Panc1 (cell line): ENCODE data around the gene ATG4B. TPM values are rescaled to one million over a fixed set of nuclear protein-coding genes. Genes with fewer than 3 reads are reported as not detected.
A peak's percentile ranks its signal among the peaks of the same experiment; 100 is the strongest.

Experiments used
- ATAC-seq: fragments of 200-7000 bp; cut with Tn5 transposase; 2 replicates; pipeline ENCODE4 v1.9.1; 2020; ENCODE audit warnings: mild to moderate bottlenecking, moderate library complexity
- BruUV-seq: library from RNA; stranded (reverse); fragments of 400-500 nt; replicated peaks from 2 replicates; lab custom pipeline; 2021; lab: Mats Ljungman, UMichigan
- CTCF ChIA-PET: fragments of 300-600 bp; sonication (Branson Sonifier 250); formaldehyde crosslinking; loops from one replicate; lab custom pipeline; 2022; ENCODE audit warnings: antibody characterized with exemption; lab: Charles Lee
- POLR2A ChIA-PET: fragments of 300-600 bp; sonication (Branson Sonifier 250); formaldehyde crosslinking; loops from one replicate; lab custom pipeline; 2022; ENCODE audit warnings: antibody characterized with exemption; lab: Charles Lee
- DNase-seq: peaks from one replicate; pipeline ENCODE4 v3.0.0-alpha.2; 2010; ENCODE audit warnings: low read depth, low spot score
- H3K27ac ChIP-seq: 2 replicates; pipeline ENCODE4 v1.5.1; 2011; ENCODE audit warnings: mild to moderate bottlenecking, low read length, inconsistent platforms
- H3K27me3 ChIP-seq: fragments of 200-500 bp; sonication (Bioruptor generic); 2 replicates; pipeline ENCODE4 v1.6.0; 2014; ENCODE audit warnings: low read length, inconsistent platforms; ENCODE audit not compliant: control insufficient read depth, insufficient read depth
- H3K36me3 ChIP-seq: fragments of 200-500 bp; sonication (Bioruptor generic); 2 replicates; pipeline ENCODE4 v1.5.1; 2014; ENCODE audit warnings: inconsistent platforms, mild to moderate bottlenecking, low read length, moderate library complexity; ENCODE audit not compliant: control insufficient read depth, insufficient read depth
- H3K4me1 ChIP-seq: 2 replicates; pipeline ENCODE4 v1.5.1; 2011; ENCODE audit warnings: inconsistent platforms, mild to moderate bottlenecking, low read length, moderate library complexity; ENCODE audit not compliant: control insufficient read depth, insufficient read depth
- H3K4me3 ChIP-seq, 2 experiments: 2 replicates each; pipeline ENCODE4 v1.5.1; 2011 to 2012; ENCODE audit warnings: low read depth in 2 of 2, low read length in 2 of 2, mild to moderate bottlenecking in 2 of 2, inconsistent platforms in 1 of 2, moderate library complexity in 1 of 2
- H3K9me3 ChIP-seq: fragments of 200-500 bp; sonication (Bioruptor generic); 2 replicates; pipeline ENCODE4 v1.5.1; 2014; ENCODE audit warnings: low read depth, mild to moderate bottlenecking, inconsistent platforms, low read length, moderate library complexity; ENCODE audit not compliant: control insufficient read depth, insufficient read depth
- POLR2AphosphoS5 ChIP-seq: IDR thresholded peaks from 2 replicates; pipeline ENCODE4 v1.6.1; 2012; ENCODE audit warnings: mild to moderate bottlenecking, low read depth, low read length, moderate library complexity
- SIN3A ChIP-seq: IDR thresholded peaks from 2 replicates; pipeline ENCODE4 v1.6.1; 2012; ENCODE audit warnings: low read depth, mild to moderate bottlenecking, low read length, moderate library complexity, borderline replicate concordance; ENCODE audit not compliant: insufficient read depth
- TCF7L2 ChIP-seq: IDR thresholded peaks from 2 replicates; pipeline ENCODE4 v1.6.1; 2011; ENCODE audit warnings: mild to moderate bottlenecking, low read depth, low read length, inconsistent platforms
- in situ Hi-C: cut with HindIII; loops from 2 replicates; pipeline ENCODE4 v1.10.0; 2016; ENCODE audit warnings: low sequenced_read_pairs, low pct_unique_long_range_greater_than_20kb
- intact Hi-C: fragments of 100-400 bp; cut with micrococcal nuclease; formaldehyde crosslinking; loops from one replicate; pipeline ENCODE4 v1.10.0; 2022; ENCODE audit not compliant: unreplicated experiment
- total RNA-seq: library from RNA; stranded (reverse); gene quantifications from one replicate; pipeline ENCODE4 v1.2.1, GENCODE V29; 2021; ENCODE audit not compliant: unreplicated experiment
- TF ChIP-seq, protein P1 (sequence below): fragments of 450-650 bp; IDR thresholded peaks from 2 replicates; pipeline ENCODE4 v1.5.1; 2017; ENCODE audit warnings: mild to moderate bottlenecking
- TF ChIP-seq, protein P2 (sequence below), 2 experiments: IDR thresholded peaks; 2 replicates each; pipeline ENCODE4 v1.6.1; 2011 to 2012; ENCODE audit warnings: low read depth in 2 of 2, control low read depth in 1 of 2, low read length in 1 of 2, mild to moderate bottlenecking in 1 of 2, moderate library complexity in 1 of 2; ENCODE audit not compliant: insufficient read depth in 1 of 2

The ATG4B gene
- total RNA-seq, 1 experiment from 2014 or later: 84.2 TPM

DNA sequence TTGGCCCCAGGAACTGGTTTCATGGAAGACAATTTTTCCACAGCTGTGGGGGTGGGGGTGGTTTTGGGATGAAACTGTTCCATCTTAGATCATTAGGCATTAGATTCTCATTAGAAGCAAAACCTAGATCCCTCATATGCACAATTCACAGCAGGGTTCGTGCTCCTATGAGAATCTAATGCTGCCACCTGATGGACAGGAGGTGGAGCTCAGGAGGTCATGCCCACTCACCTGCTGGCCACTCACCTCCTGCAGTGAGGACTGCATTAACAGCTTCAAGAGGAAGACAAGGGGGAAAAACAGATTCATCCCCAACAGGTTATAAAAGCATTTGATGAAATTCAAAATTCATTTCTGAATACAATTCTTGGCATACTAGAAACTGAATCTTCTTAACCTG lies 39.0 kb upstream of the ATG4B start:
- BruUV-seq: no TSS peak

DNA sequence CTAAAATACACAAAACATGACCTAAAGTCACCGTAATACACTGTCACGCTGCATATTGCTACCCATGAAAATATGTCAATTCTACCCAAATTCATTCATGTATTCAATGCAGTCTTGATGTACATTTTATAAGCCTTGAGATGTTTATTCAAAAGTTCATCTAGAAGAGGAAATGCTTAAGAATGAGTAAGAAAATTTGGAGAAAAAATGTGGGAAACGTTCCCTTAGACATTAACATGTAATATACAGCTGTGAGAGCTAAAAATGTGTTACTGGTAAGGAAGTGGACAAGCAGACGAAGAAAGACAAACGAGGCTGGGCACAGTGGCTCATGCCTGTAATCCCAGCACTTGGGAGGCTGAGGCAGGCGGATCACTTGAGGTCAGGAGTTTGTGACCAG lies 37.9 kb upstream of the ATG4B start:
- CTCF ChIA-PET: no interaction called here
- POLR2A ChIA-PET: no interaction called here
- in situ Hi-C loops (no loop called here), intact Hi-C loops (no loop called here)
- Histone ChIP-seq H3K27me3 (no peaks in the 10 kb centered on the region), H3K4me3 (no peak overlapping the region), H3K36me3 (peaks cover 3% of the 10 kb centered on the region; the same call in 1 of the 2 replicates), H3K9me3 (no peaks in the 10 kb centered on the region), H3K27ac (no peak overlapping the region), H3K4me1 (no peaks in the 10 kb centered on the region)
- DNase-seq: no peak
- no peak for TF ChIP-seq SIN3A
- no peak for TF ChIP-seq POLR2AphosphoS5
- TF ChIP-seq, protein P1, sequence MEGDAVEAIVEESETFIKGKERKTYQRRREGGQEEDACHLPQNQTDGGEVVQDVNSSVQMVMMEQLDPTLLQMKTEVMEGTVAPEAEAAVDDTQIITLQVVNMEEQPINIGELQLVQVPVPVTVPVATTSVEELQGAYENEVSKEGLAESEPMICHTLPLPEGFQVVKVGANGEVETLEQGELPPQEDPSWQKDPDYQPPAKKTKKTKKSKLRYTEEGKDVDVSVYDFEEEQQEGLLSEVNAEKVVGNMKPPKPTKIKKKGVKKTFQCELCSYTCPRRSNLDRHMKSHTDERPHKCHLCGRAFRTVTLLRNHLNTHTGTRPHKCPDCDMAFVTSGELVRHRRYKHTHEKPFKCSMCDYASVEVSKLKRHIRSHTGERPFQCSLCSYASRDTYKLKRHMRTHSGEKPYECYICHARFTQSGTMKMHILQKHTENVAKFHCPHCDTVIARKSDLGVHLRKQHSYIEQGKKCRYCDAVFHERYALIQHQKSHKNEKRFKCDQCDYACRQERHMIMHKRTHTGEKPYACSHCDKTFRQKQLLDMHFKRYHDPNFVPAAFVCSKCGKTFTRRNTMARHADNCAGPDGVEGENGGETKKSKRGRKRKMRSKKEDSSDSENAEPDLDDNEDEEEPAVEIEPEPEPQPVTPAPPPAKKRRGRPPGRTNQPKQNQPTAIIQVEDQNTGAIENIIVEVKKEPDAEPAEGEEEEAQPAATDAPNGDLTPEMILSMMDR: no peak
- no peak for TF ChIP-seq TCF7L2
- TF ChIP-seq, protein P2, sequence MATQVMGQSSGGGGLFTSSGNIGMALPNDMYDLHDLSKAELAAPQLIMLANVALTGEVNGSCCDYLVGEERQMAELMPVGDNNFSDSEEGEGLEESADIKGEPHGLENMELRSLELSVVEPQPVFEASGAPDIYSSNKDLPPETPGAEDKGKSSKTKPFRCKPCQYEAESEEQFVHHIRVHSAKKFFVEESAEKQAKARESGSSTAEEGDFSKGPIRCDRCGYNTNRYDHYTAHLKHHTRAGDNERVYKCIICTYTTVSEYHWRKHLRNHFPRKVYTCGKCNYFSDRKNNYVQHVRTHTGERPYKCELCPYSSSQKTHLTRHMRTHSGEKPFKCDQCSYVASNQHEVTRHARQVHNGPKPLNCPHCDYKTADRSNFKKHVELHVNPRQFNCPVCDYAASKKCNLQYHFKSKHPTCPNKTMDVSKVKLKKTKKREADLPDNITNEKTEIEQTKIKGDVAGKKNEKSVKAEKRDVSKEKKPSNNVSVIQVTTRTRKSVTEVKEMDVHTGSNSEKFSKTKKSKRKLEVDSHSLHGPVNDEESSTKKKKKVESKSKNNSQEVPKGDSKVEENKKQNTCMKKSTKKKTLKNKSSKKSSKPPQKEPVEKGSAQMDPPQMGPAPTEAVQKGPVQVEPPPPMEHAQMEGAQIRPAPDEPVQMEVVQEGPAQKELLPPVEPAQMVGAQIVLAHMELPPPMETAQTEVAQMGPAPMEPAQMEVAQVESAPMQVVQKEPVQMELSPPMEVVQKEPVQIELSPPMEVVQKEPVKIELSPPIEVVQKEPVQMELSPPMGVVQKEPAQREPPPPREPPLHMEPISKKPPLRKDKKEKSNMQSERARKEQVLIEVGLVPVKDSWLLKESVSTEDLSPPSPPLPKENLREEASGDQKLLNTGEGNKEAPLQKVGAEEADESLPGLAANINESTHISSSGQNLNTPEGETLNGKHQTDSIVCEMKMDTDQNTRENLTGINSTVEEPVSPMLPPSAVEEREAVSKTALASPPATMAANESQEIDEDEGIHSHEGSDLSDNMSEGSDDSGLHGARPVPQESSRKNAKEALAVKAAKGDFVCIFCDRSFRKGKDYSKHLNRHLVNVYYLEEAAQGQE (IDR thresholded peaks at IDR 0.05; ENCODE audit: insufficient read depth in 1 of 2, low read depth in 2 of 2, low read length in 1 of 2): no peak
- no peak for ATAC-seq
- no TSS peak for BruUV-seq

More for the DNA sequence above, 39.0 kb upstream of the ATG4B start:
- no peaks in the 10 kb centered on the region for H3K27me3 ChIP-seq
- H3K4me1 ChIP-seq: no peaks in the 10 kb centered on the region
- no peak overlapping the region for H3K27ac ChIP-seq
- peaks cover 3% of the 10 kb centered on the region; the same call in 1 of the 2 replicates for H3K36me3 ChIP-seq
- in situ Hi-C loops: no loop called here
- H3K4me3 ChIP-seq: no peak overlapping the region
- ChIA-PET CTCF (interaction anchor here (0.6 kb wide), 1 partner anchor 41 kb away, joined by 3 read pairs; no protein-coding TSS in a partner anchor), POLR2A (interaction anchor here (0.6 kb wide), 2 partner anchors 9 to 44 kb away, joined by 3 read pairs; no protein-coding TSS in a partner anchor)
- 0 out of 2 replicates have a peak, but pooled peaks have one; percentile 62 for ATAC-seq
- no peaks in the 10 kb centered on the region for H3K9me3 ChIP-seq
- no peak for TF ChIP-seq POLR2AphosphoS5
- intact Hi-C loops: no loop called here
- no peak for DNase-seq

DNA sequence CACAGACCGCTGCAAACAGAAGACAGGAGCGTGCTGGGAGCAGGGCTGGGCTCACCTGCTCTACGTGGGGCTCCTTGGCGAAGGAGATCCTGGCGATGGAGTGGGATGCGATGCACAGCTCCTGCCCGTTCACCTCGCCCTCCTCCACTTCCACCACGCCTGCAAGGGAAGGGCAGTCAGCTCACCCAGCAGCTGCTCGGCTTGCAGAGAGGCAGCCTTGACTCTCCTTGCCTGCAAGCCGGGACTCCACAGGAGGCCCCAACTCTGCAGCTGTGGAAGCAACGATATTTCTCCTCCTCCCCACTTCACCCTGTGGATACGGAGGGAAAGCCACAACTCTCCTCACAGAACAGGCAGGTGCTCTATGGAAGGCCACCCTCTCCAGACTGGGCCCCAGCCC lies 35.7 kb upstream of the ATG4B start:
- no TSS peak for BruUV-seq
- DNase-seq: no peak
- Histone ChIP-seq H3K4me1 (no peaks in the 10 kb centered on the region), H3K36me3 (peaks cover 7% of the 10 kb centered on the region), H3K27me3 (no peaks in the 10 kb centered on the region), H3K9me3 (no peaks in the 10 kb centered on the region), H3K4me3 (no peak overlapping the region), H3K27ac (no peak overlapping the region)
- in situ Hi-C loops: no loop called here
- CTCF ChIA-PET: interaction anchor here (0.7 kb wide), 1 partner anchor 28 kb away, joined by 3 read pairs; no protein-coding TSS in a partner anchor
- ATAC-seq: no peak
- TF ChIP-seq, protein P1: no peak
- TF ChIP-seq SIN3A (no peak), POLR2AphosphoS5 (no peak)
- TF ChIP-seq, protein P2 (IDR thresholded peaks at IDR 0.05; ENCODE audit: insufficient read depth in 1 of 2, low read depth in 2 of 2, low read length in 1 of 2): no peak
- intact Hi-C loops: no loop called here
- POLR2A ChIA-PET: no interaction called here
